Rectal smooth muscle tissue (tissue), 1 donor: ENCODE data around the gene UBE2Q1.
"Not testable (repeated sequence)": the region's sequence is repeated elsewhere in the genome, so short reads cannot be mapped to it uniquely, and the experiment has no call there.

ENCODE experiments used
- H3K27ac ChIP-seq: one replicate; pipeline ENCODE4 v1.7.0; 2013; ENCODE audit warnings: low read depth, low read length, inconsistent platforms
- H3K27me3 ChIP-seq: one replicate; pipeline ENCODE4 v1.7.0; 2013; ENCODE audit warnings: low read length; ENCODE audit not compliant: control insufficient read depth, insufficient read depth
- H3K36me3 ChIP-seq: one replicate; pipeline ENCODE4 v1.7.0; 2013; ENCODE audit warnings: low read length; ENCODE audit not compliant: control insufficient read depth, insufficient read depth
- H3K4me1 ChIP-seq: one replicate; pipeline ENCODE4 v1.7.0; 2013; ENCODE audit warnings: low read length; ENCODE audit not compliant: control insufficient read depth, insufficient read depth
- H3K4me3 ChIP-seq: one replicate; pipeline ENCODE4 v1.7.0; 2013; ENCODE audit warnings: low read length
- H3K9ac ChIP-seq: one replicate; pipeline ENCODE4 v1.7.0; 2013; ENCODE audit warnings: low read length

UBE2Q1 gene

GRCh38 chr1:154539486-154540483 lies 18.7 kb downstream of the UBE2Q1 start:
- no peaks in the 10 kb centered on the region for H3K27me3 ChIP-seq
- H3K27ac ChIP-seq: no peak overlapping the region
- no peaks in the 10 kb centered on the region for H3K4me1 ChIP-seq
- no peaks in the 10 kb centered on the region for H3K36me3 ChIP-seq
- H3K9ac ChIP-seq: no peak overlapping the region
- no peak overlapping the region for H3K4me3 ChIP-seq

- no peaks in the 10 kb centered on the region for H3K4me1 ChIP-seq
- H3K36me3 ChIP-seq: no peaks in the 10 kb centered on the region
- no peak overlapping the region for H3K4me3 ChIP-seq
- no peaks in the 10 kb centered on the region for H3K27me3 ChIP-seq
- H3K9ac ChIP-seq: no peak overlapping the region
- no peak overlapping the region for H3K27ac ChIP-seq
Observed at GRCh38 chr1:154536570-154536969, 21.9 kb downstream of the UBE2Q1 start.

GRCh38 chr1:154533952-154534844 lies 24.3 kb downstream of the UBE2Q1 start:
- Histone ChIP-seq H3K4me3 (no peak overlapping the region), H3K27me3 (no peaks in the 10 kb centered on the region), H3K9ac (no peak overlapping the region), H3K4me1 (no peaks in the 10 kb centered on the region), H3K36me3 (no peaks in the 10 kb centered on the region), H3K27ac (no peak overlapping the region)

- not testable (repeated sequence) for H3K9ac ChIP-seq, H3K36me3 ChIP-seq, H3K27ac ChIP-seq, H3K4me3 ChIP-seq, H3K27me3 ChIP-seq, H3K4me1 ChIP-seq
Observed at GRCh38 chr1:154531950-154532349, 26.5 kb downstream of the UBE2Q1 start.

- no peak overlapping the region for H3K27ac ChIP-seq
- H3K9ac ChIP-seq: no peak overlapping the region
- H3K4me3 ChIP-seq: no peak overlapping the region
- no peaks in the 10 kb centered on the region for H3K27me3 ChIP-seq
- no peaks in the 10 kb centered on the region for H3K36me3 ChIP-seq
- H3K4me1 ChIP-seq: no peaks in the 10 kb centered on the region
Observed at GRCh38 chr1:154529308-154529707, 29.2 kb downstream of the UBE2Q1 start.

- H3K4me3 ChIP-seq: no peak overlapping the region
- no peak overlapping the region for H3K27ac ChIP-seq
- no peaks in the 10 kb centered on the region for H3K27me3 ChIP-seq
- no peaks in the 10 kb centered on the region for H3K36me3 ChIP-seq
- no peaks in the 10 kb centered on the region for H3K4me1 ChIP-seq
- H3K9ac ChIP-seq: no peak overlapping the region
Observed at GRCh38 chr1:154527192-154527591, 31.3 kb downstream of the UBE2Q1 start.

- no peaks in the 10 kb centered on the region for H3K4me1 ChIP-seq
- H3K27ac ChIP-seq: no peak overlapping the region
- H3K4me3 ChIP-seq: no peak overlapping the region
- no peaks in the 10 kb centered on the region for H3K36me3 ChIP-seq
- H3K9ac ChIP-seq: no peak overlapping the region
- no peaks in the 10 kb centered on the region for H3K27me3 ChIP-seq
Observed at GRCh38 chr1:154524881-154525280, 33.6 kb downstream of the UBE2Q1 start.

GRCh38 chr1:154521695-154522094 lies 36.8 kb downstream of the UBE2Q1 start:
- Histone ChIP-seq H3K4me3 (no peak overlapping the region), H3K27me3 (no peaks in the 10 kb centered on the region), H3K9ac (no peak overlapping the region), H3K36me3 (no peaks in the 10 kb centered on the region), H3K27ac (no peak overlapping the region), H3K4me1 (no peaks in the 10 kb centered on the region)

GRCh38 chr1:154520333-154520732 lies 38.1 kb downstream of the UBE2Q1 start:
- H3K9ac ChIP-seq: no peak overlapping the region
- H3K4me3 ChIP-seq: no peak overlapping the region
- no peaks in the 10 kb centered on the region for H3K27me3 ChIP-seq
- no peak overlapping the region for H3K27ac ChIP-seq
- no peaks in the 10 kb centered on the region for H3K36me3 ChIP-seq
- no peaks in the 10 kb centered on the region for H3K4me1 ChIP-seq

GRCh38 chr1:154519591-154519991 lies 38.9 kb downstream of the UBE2Q1 start:
- Histone ChIP-seq H3K9ac (no peak overlapping the region), H3K4me3 (no peak overlapping the region), H3K27ac (no peak overlapping the region), H3K4me1 (no peaks in the 10 kb centered on the region), H3K27me3 (no peaks in the 10 kb centered on the region), H3K36me3 (no peaks in the 10 kb centered on the region)

- no peaks in the 10 kb centered on the region for H3K4me1 ChIP-seq
- H3K9ac ChIP-seq: no peak overlapping the region
- no peak overlapping the region for H3K4me3 ChIP-seq
- H3K27ac ChIP-seq: no peak overlapping the region
- no peaks in the 10 kb centered on the region for H3K36me3 ChIP-seq
- no peaks in the 10 kb centered on the region for H3K27me3 ChIP-seq
Observed at GRCh38 chr1:154517661-154518060, 40.8 kb downstream of the UBE2Q1 start.

- Histone ChIP-seq H3K36me3 (no peaks in the 10 kb centered on the region), H3K27ac (no peak overlapping the region), H3K9ac (no peak overlapping the region), H3K4me3 (no peak overlapping the region), H3K27me3 (no peaks in the 10 kb centered on the region), H3K4me1 (no peaks in the 10 kb centered on the region)
Observed at GRCh38 chr1:154514066-154514553, 44.4 kb downstream of the UBE2Q1 start.
